A673 (cell line): ENCODE results near the gene NRP2.

Source experiments
- CTCF ChIP-seq: fragments of 300-800, 200-600 bp; sonication (generic); conservative IDR thresholded peaks from 2 replicates; pipeline ENCODE4 v1.5.1; 2017; ENCODE audit warnings: low read depth, mild to moderate bottlenecking, antibody characterized with exemption, low read length, moderate library complexity, mixed read lengths
- EZH2 ChIP-seq: fragments of 200-600 bp; sonication (generic); IDR thresholded peaks from 2 replicates; pipeline ENCODE4 v1.6.1; 2017; ENCODE audit warnings: borderline replicate concordance, low read depth, mild to moderate bottlenecking, mixed read lengths, antibody characterized with exemption, low read length; ENCODE audit not compliant: poor library complexity, severe bottlenecking

GRCh38 chr2:205657579-205657978 lies 24.7 kb upstream of the NRP2 start:
- TF ChIP-seq CTCF, result no peak
- no peak for TF ChIP-seq EZH2
